Mesothelial cell of epicardium (in vitro differentiated cells): ENCODE data around the gene DEFB128. TPM values are rescaled to one million over a fixed set of nuclear protein-coding genes. Genes with fewer than 3 reads are reported as not detected.

ENCODE experiments used
- DNase-seq, 2 experiments: peaks; one replicate each; pipeline ENCODE4 v3.0.0; 2021; ENCODE audit warnings: low spot score in 2 of 2; ENCODE audit not compliant: unreplicated experiment in 2 of 2
- H3K27ac Mint-ChIP-seq: 2 replicates; pipeline ENCODE4 v1.8.0; 2021; ENCODE audit warnings: mixed read lengths
- H3K27me3 Mint-ChIP-seq: 2 replicates; pipeline ENCODE4 v1.8.0; 2021; ENCODE audit warnings: low read depth, mixed read lengths
- H3K36me3 Mint-ChIP-seq: 2 replicates; pipeline ENCODE4 v1.8.0; 2021; ENCODE audit warnings: mixed read lengths
- H3K4me1 Mint-ChIP-seq: 2 replicates; pipeline ENCODE4 v1.8.0; 2021; ENCODE audit warnings: mixed read lengths
- H3K4me3 Mint-ChIP-seq: 2 replicates; pipeline ENCODE4 v1.8.0; 2021; ENCODE audit warnings: mild to moderate bottlenecking, moderate library complexity, mixed read lengths
- H3K9me3 Mint-ChIP-seq: 2 replicates; pipeline ENCODE4 v1.8.0; 2021; ENCODE audit warnings: mixed read lengths
- CTCF ChIP-seq: fragments of 200-600 bp; sonication (generic); IDR thresholded peaks from one replicate; pipeline ENCODE4 v1.5.0; 2021; ENCODE audit warnings: antibody characterized with exemption; ENCODE audit not compliant: unreplicated experiment
- total RNA-seq: library from RNA; stranded (reverse); gene quantifications from 3 replicates; pipeline ENCODE4 v1.2.1, GENCODE V29; 2021

The DEFB128 gene
- total RNA-seq, 1 donor from 2014 or later, result not detected

- no peak within 1 kb of the TSS for H3K4me3 Mint-ChIP-seq
- peaks cover 19% of the 10 kb centered on the region for H3K27me3 Mint-ChIP-seq
- peaks cover 30% of the 10 kb centered on the region for H3K9me3 Mint-ChIP-seq
- no peak for TF ChIP-seq CTCF
- H3K4me1 Mint-ChIP-seq, result no peaks in the 10 kb centered on the region
- DNase-seq, result no peak
- no peaks in the 10 kb centered on the region for H3K36me3 Mint-ChIP-seq
- no peak within 1 kb of the TSS for H3K27ac Mint-ChIP-seq
Measured at GRCh38 chr20:142290-142689, 47.2 kb downstream of the DEFB128 start, which contains the start of gene DEFB126. Gene DEFB126 (plus strand): TSS chr20:142590. CDS start chr20:142629, 39 bp downstream.

Other genes with a start within 250 kb of the DEFB128 start
- not detected in 3 replicates for gene DEFB125, start 102.0 kb downstream of the DEFB128 start, total RNA-seq
- gene DEFB126, start 47.1 kb downstream of the DEFB128 start, total RNA-seq, result not detected in 3 replicates
- gene DEFB127, start 32.3 kb downstream of the DEFB128 start, total RNA-seq, result not detected in 3 replicates
- not detected in 3 replicates for gene DEFB129, start 37.5 kb upstream of the DEFB128 start, total RNA-seq
- not detected in 3 replicates for gene DEFB132, start 68.0 kb upstream of the DEFB128 start, total RNA-seq
- 52.3 to 58.1 TPM (median 52.8 TPM) in 3 replicates for gene C20orf96, start 101.0 kb upstream of the DEFB128 start, total RNA-seq
- 40.2 to 40.8 TPM (median 40.5 TPM) in 3 replicates for gene ZCCHC3, start 107.9 kb upstream of the DEFB128 start, total RNA-seq
- gene SOX12, start 135.8 kb upstream of the DEFB128 start, total RNA-seq, result 65.9 to 67.0 TPM (median 66.8 TPM) in 3 replicates
- 41.0 to 46.2 TPM (median 41.2 TPM) in 3 replicates for gene NRSN2, start 157.4 kb upstream of the DEFB128 start, total RNA-seq
- gene TRIB3, start 191.0 kb upstream of the DEFB128 start, total RNA-seq, result 3.6 to 3.9 TPM (median 3.8 TPM) in 3 replicates
- 108 to 111 TPM (median 108 TPM) in 3 replicates for gene RBCK1, start 218.6 kb upstream of the DEFB128 start, total RNA-seq